Peyer's patch (tissue), 4 donors: ENCODE data around the gene CYTH3.

ENCODE experiments used
- CTCF ChIP-seq, 6 experiments: fragments of 450-650 bp in 4 of 6; fragments of 200-600 bp in 2 of 6; sonication (generic) in 1 of 6; IDR thresholded peaks; one replicate each; pipeline ENCODE4 v1.5.1; 2017 to 2019; ENCODE audit warnings: antibody characterized with exemption in 6 of 6, mild to moderate bottlenecking in 3 of 6, moderate library complexity in 1 of 6
- POLR2A ChIP-seq, 2 donors: fragments of 450-650 bp; IDR thresholded peaks; one replicate each; pipeline ENCODE4 v1.5.1; 2017; ENCODE audit warnings: antibody characterized with exemption in 2 of 2, mild to moderate bottlenecking in 2 of 2, moderate library complexity in 2 of 2

DNA sequence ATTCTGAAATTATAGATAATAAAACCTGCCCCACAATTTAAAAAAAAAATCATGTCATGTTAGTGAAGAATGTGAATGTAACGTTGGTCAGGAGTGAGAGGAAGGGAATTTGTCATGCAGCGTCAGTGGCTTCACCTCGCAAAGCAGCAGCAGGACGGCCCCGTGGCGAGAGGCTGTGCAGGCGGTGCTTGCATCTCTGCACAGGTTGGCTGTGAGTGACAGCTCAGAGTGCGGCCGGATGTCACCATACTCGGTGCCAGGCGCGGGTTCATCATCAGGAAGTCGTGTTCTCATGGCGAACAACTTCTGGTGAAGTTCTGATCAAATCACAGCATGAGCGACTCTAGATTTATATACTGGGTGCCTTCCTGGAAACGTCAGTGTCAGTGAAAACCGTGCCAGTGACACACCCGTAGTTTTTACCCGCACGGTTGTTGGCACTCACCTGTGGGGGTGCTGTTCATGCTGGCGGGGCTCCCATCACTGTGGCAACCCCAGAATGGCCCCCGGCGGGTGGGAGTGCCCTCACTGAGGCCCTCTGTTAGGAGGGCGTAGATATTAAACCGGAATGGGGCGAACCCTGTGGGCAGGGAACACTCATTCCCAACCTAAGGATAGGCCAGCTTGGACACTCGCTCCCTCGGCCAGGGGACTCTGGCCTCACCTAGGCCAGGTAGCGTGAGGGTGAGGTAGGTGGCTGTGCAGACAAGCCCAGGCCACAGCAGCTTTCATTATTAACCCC lies 120.3 kb downstream of the CYTH3 start:
- TF ChIP-seq CTCF (IDR thresholded peaks at IDR 0.05) = no peak
- no peak for TF ChIP-seq POLR2A (IDR thresholded peaks at IDR 0.05)
